Thoracic aorta (tissue), 2 donors: ENCODE results near the gene CALY. TPM values are rescaled to one million over a fixed set of nuclear protein-coding genes. Genes with fewer than 3 reads are reported as not detected.

Experiments used
- ATAC-seq: fragments of 150-250 bp; one replicate; pipeline ENCODE4 v1.8.0; 2017; ENCODE audit warnings: low read depth; ENCODE audit not compliant: insufficient number of reproducible peaks, low FRiP score
- DNase-seq: peaks from one replicate; pipeline ENCODE4 v3.0.0-alpha.2; 2020; ENCODE audit warnings: low spot score
- H3K27ac ChIP-seq, 2 donors: fragments of 200-600 bp; sonication (generic); 1 replicate in 1 of 2; 2 replicates in 1 of 2; pipeline ENCODE4 v1.5.1; 2016; ENCODE audit warnings: mild to moderate bottlenecking in 2 of 2, moderate library complexity in 2 of 2
- H3K27me3 ChIP-seq: fragments of 200-600 bp; sonication (generic); replicated peaks from 2 replicates; pipeline ENCODE4 v1.6.0; 2016; ENCODE audit warnings: mild to moderate bottlenecking; ENCODE audit not compliant: insufficient read depth
- H3K36me3 ChIP-seq: fragments of 200-600 bp; sonication (generic); one replicate; pipeline ENCODE4 v1.5.1; 2016
- H3K4me1 ChIP-seq, 2 donors: fragments of 200-600 bp; sonication (generic); 1 replicate in 1 of 2; 2 replicates in 1 of 2; pipeline versions ENCODE4 v1.5.1 to v1.6.0; 2016; ENCODE audit warnings: low read depth in 2 of 2, mild to moderate bottlenecking in 1 of 2; ENCODE audit not compliant: control insufficient read depth in 1 of 2
- H3K4me3 ChIP-seq: fragments of 200-600 bp; sonication (generic); 2 replicates; pipeline ENCODE4 v1.5.1; 2016; ENCODE audit warnings: mild to moderate bottlenecking
- H3K9me3 ChIP-seq: fragments of 200-600 bp; sonication (generic); 2 replicates; pipeline ENCODE4 v1.5.1; 2016
- CTCF ChIP-seq: fragments of 200-600 bp; sonication (generic); IDR thresholded peaks from one replicate; pipeline ENCODE4 v1.5.1; 2019; ENCODE audit warnings: antibody characterized with exemption
- total RNA-seq, 2 donors: library from RNA; depleted of rRNA; stranded (reverse); fragments of >200 nt; gene quantifications; one replicate each; pipeline versions ENCODE4 v1.1.0 to v1.2.3, GENCODE V29; 2016

Gene CALY
- total RNA-seq, 2 donors from 2014 or later: not detected

- Histone ChIP-seq H3K4me1 (no peaks in the 10 kb centered on the region), H3K27me3 (no peaks in the 10 kb centered on the region), H3K9me3 (no peaks in the 10 kb centered on the region), H3K36me3 (peaks cover 71% of the 10 kb centered on the region), H3K27ac (no peak overlapping the region), H3K4me3 (no peak overlapping the region)
- no peak for ATAC-seq
- DNase-seq: no peak
- TF ChIP-seq CTCF: no peak
These were observed 37.0 kb downstream of the CALY start for GRCh38 chr10:133299738-133300137.

- Histone ChIP-seq H3K27ac (no peak overlapping the region), H3K4me3 (no peak overlapping the region), H3K4me1 (no peaks in the 10 kb centered on the region), H3K9me3 (no peaks in the 10 kb centered on the region), H3K27me3 (no peaks in the 10 kb centered on the region), H3K36me3 (peaks cover 73% of the 10 kb centered on the region)
- ATAC-seq (no peak), DNase-seq (no peak)
- no peak for TF ChIP-seq CTCF
These were observed 37.5 kb downstream of the CALY start for GRCh38 chr10:133299224-133299623.

GRCh38 chr10:133298466-133298865 is 38.2 kb downstream of the CALY start:
- Histone ChIP-seq H3K4me1 (no peaks in the 10 kb centered on the region), H3K27me3 (no peaks in the 10 kb centered on the region), H3K4me3 (no peak overlapping the region), H3K9me3 (no peaks in the 10 kb centered on the region), H3K36me3 (peaks cover 77% of the 10 kb centered on the region), H3K27ac (no peak overlapping the region)
- DNase-seq (no peak), ATAC-seq (no peak)
- TF ChIP-seq CTCF: no peak

GRCh38 chr10:133297504-133297903 is 39.2 kb downstream of the CALY start:
- TF ChIP-seq CTCF: no peak
- Histone ChIP-seq H3K27me3 (no peaks in the 10 kb centered on the region), H3K9me3 (no peaks in the 10 kb centered on the region), H3K27ac (no peak overlapping the region), H3K36me3 (peaks cover 84% of the 10 kb centered on the region), H3K4me3 (no peak overlapping the region), H3K4me1 (no peaks in the 10 kb centered on the region)
- ATAC-seq: no peak
- DNase-seq: no peak

- no peaks in the 10 kb centered on the region for H3K9me3 ChIP-seq
- DNase-seq (no peak), ATAC-seq (no peak)
- no peaks in the 10 kb centered on the region for H3K27me3 ChIP-seq
- TF ChIP-seq CTCF: no peak
- no peaks in the 10 kb centered on the region for H3K4me1 ChIP-seq
- no peak overlapping the region for H3K4me3 ChIP-seq
- H3K27ac ChIP-seq: no peak overlapping the region
- peaks cover 73% of the 10 kb centered on the region for H3K36me3 ChIP-seq
These were observed 41.0 kb downstream of the CALY start for GRCh38 chr10:133295426-133296320.
